HG03354 (cell line): ENCODE results near the gene ZBTB5.
"Not testable (repeated sequence)": the region's sequence is repeated elsewhere in the genome, so short reads cannot be mapped to it uniquely, and the experiment has no call there.

Experiments used
- ATAC-seq: cut with Tn5 transposase; IDR thresholded peaks from one replicate; pipeline ENCODE4 v1.9.1; 2021; ENCODE audit warnings: mild to moderate bottlenecking; ENCODE audit not compliant: unreplicated experiment, poor library complexity, severe bottlenecking

The ZBTB5 gene

GRCh38 chr9:37465249-37466036, at the start of gene ZBTB5:
ZBTB5 (minus strand) TSS chr9:37465450; CDS start chr9:37442551, 22,899 bp downstream.
- peak; percentile 80 for ATAC-seq

- no peak for ATAC-seq
These were observed 49.7 kb upstream of the ZBTB5 start for GRCh38 chr9:37514999-37515398.

- ATAC-seq: not testable (repeated sequence)
These were observed 49.2 kb upstream of the ZBTB5 start for GRCh38 chr9:37514415-37514814.

GRCh38 chr9:37512437-37512836, 47.2 kb upstream of the ZBTB5 start:
- no peak for ATAC-seq

GRCh38 chr9:37511016-37512010, 46.1 kb upstream of the ZBTB5 start:
- no peak for ATAC-seq

- ATAC-seq: not testable (repeated sequence)
These were observed 44.8 kb upstream of the ZBTB5 start for GRCh38 chr9:37510053-37510452.

- no peak for ATAC-seq
These were observed 44.3 kb upstream of the ZBTB5 start for GRCh38 chr9:37509536-37509935.

- ATAC-seq: no peak
These were observed 43.6 kb upstream of the ZBTB5 start for GRCh38 chr9:37508834-37509206.

- no peak for ATAC-seq
These were observed 43.0 kb upstream of the ZBTB5 start for GRCh38 chr9:37508135-37508833.

GRCh38 chr9:37507566-37508134, 42.4 kb upstream of the ZBTB5 start:
- no peak for ATAC-seq

GRCh38 chr9:37504605-37505004, 39.4 kb upstream of the ZBTB5 start:
- no peak for ATAC-seq

- no peak for ATAC-seq
These were observed 38.5 kb upstream of the ZBTB5 start for GRCh38 chr9:37503736-37504135.

GRCh38 chr9:37501957-37502596, 36.8 kb upstream of the ZBTB5 start:
- no peak for ATAC-seq

GRCh38 chr9:37499297-37499696, 34.0 kb upstream of the ZBTB5 start:
- no peak for ATAC-seq

GRCh38 chr9:37498457-37498856, 33.2 kb upstream of the ZBTB5 start:
- ATAC-seq: no peak

GRCh38 chr9:37497320-37497719, 32.1 kb upstream of the ZBTB5 start:
- ATAC-seq: no peak

GRCh38 chr9:37496020-37496419, 30.8 kb upstream of the ZBTB5 start:
- no peak for ATAC-seq

- no peak for ATAC-seq
These were observed 30.3 kb upstream of the ZBTB5 start for GRCh38 chr9:37495571-37495970.

GRCh38 chr9:37491939-37492338, 26.7 kb upstream of the ZBTB5 start:
- no peak for ATAC-seq
